ENCODE data around the gene BRD3OS. TPM values are rescaled to one million over a fixed set of nuclear protein-coding genes. Genes with fewer than 3 reads are reported as not detected.

BRD3OS gene
- total and polyA plus RNA-seq, 2 of the 13 experiments (the other 11 are each of a cell fraction or from before 2014, with no cell fraction given), result 4.9 to 5.7 TPM

DNA sequence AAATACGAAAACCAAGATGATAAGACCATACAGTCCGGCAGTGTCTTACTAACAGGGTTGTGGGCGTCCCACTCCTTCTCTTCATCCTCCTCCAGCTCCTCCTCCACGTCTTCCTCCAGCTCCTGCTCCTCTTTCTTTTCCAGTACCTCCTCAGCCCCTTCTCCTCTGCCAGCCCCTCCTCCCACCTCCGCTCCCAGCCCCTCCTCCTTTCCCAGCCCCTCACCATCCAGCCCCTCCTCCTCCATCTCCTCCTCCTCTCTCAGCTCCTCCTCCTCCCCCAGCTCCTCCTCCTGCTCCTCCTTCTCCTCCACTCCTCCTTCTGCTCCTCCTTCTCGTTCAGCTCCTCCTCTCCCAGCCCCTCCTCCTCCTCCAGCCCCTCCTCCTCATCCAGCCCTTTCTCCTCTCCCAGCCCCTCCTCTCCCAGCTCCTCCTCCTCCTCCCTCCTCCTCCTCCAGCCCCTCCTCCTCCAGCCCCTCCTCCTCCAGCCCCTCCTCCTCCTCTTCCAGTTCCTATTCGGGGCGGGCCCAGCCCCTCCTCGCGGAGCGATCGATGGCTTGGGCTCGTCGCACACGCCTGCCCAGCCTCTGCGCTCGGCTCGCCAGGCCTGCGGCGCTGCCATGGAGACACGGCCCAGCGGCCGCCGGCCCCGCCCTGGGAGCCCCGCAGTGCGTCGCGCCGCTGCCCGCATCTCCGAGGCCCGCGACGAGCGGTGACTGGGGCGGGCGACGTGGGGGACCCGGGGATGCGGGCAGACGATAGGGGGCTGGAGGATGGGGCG lies at the start of gene BRD3OS (continued):
- TF ChIP-seq, protein P1, sequence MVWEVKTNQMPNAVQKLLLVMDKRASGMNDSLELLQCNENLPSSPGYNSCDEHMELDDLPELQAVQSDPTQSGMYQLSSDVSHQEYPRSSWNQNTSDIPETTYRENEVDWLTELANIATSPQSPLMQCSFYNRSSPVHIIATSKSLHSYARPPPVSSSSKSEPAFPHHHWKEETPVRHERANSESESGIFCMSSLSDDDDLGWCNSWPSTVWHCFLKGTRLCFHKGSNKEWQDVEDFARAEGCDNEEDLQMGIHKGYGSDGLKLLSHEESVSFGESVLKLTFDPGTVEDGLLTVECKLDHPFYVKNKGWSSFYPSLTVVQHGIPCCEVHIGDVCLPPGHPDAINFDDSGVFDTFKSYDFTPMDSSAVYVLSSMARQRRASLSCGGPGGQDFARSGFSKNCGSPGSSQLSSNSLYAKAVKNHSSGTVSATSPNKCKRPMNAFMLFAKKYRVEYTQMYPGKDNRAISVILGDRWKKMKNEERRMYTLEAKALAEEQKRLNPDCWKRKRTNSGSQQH (CRISPR knock-in tag; IDR thresholded peaks at IDR 0.05; ENCODE audit: low read depth), result no peak
- peak; percentile 70; the same call in 1 of the 2 replicates for TF ChIP-seq GATAD1 (CRISPR knock-in tag; IDR thresholded peaks at IDR 0.05)
- no peak for TF ChIP-seq NR3C1 (CRISPR knock-in tag; IDR thresholded peaks at IDR 0.05)
- no peak for TF ChIP-seq JARID2 (CRISPR knock-in tag; IDR thresholded peaks at IDR 0.05; ENCODE audit: insufficient replicate concordance)
- no peak for TF ChIP-seq TAF15 (IDR thresholded peaks at IDR 0.05; ENCODE audit: low read depth, low read length, poor library complexity, severe bottlenecking)
- TF ChIP-seq CEBPG (CRISPR knock-in tag; IDR thresholded peaks at IDR 0.05), result 0 out of 2 replicates have a peak, but pooled peaks have one; percentile 4
- TF ChIP-seq PITX1 (CRISPR knock-in tag; IDR thresholded peaks at IDR 0.05), result no peak
- TF ChIP-seq ZNF430 (CRISPR knock-in tag; IDR thresholded peaks at IDR 0.05), result no peak
- TF ChIP-seq, protein P2, sequence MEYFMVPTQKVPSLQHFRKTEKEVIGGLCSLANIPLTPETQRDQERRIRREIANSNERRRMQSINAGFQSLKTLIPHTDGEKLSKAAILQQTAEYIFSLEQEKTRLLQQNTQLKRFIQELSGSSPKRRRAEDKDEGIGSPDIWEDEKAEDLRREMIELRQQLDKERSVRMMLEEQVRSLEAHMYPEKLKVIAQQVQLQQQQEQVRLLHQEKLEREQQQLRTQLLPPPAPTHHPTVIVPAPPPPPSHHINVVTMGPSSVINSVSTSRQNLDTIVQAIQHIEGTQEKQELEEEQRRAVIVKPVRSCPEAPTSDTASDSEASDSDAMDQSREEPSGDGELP (IDR thresholded peaks at IDR 0.05; ENCODE audit: borderline replicate concordance, low read depth), result 0 out of 2 replicates have a peak, but pooled peaks have one; percentile 4
- 0 out of 2 replicates have a peak, but pooled peaks have one; percentile 12 for TF ChIP-seq PHF8 (CRISPR knock-in tag; IDR thresholded peaks at IDR 0.05)
- no peak for TF ChIP-seq IKZF1 (IDR thresholded peaks at IDR 0.05)
- peak; percentile 54; the same call in 1 of the 2 replicates for TF ChIP-seq ZSCAN21 (CRISPR knock-in tag; IDR thresholded peaks at IDR 0.05; ENCODE audit: borderline replicate concordance)
- TF ChIP-seq, protein P3, sequence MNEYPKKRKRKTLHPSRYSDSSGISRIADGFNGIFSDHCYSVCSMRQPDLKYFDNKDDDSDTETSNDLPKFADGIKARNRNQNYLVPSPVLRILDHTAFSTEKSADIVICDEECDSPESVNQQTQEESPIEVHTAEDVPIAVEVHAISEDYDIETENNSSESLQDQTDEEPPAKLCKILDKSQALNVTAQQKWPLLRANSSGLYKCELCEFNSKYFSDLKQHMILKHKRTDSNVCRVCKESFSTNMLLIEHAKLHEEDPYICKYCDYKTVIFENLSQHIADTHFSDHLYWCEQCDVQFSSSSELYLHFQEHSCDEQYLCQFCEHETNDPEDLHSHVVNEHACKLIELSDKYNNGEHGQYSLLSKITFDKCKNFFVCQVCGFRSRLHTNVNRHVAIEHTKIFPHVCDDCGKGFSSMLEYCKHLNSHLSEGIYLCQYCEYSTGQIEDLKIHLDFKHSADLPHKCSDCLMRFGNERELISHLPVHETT (CRISPR knock-in tag; conservative IDR thresholded peaks at IDR 0.05), result no peak
- TF ChIP-seq CBFB (CRISPR knock-in tag; IDR thresholded peaks at IDR 0.05), result no peak
- TF ChIP-seq TOE1 (CRISPR knock-in tag; IDR thresholded peaks at IDR 0.05), result no peak
- no peak for TF ChIP-seq FOXM1 (CRISPR knock-in tag; IDR thresholded peaks at IDR 0.05)
- TF ChIP-seq, protein P4, sequence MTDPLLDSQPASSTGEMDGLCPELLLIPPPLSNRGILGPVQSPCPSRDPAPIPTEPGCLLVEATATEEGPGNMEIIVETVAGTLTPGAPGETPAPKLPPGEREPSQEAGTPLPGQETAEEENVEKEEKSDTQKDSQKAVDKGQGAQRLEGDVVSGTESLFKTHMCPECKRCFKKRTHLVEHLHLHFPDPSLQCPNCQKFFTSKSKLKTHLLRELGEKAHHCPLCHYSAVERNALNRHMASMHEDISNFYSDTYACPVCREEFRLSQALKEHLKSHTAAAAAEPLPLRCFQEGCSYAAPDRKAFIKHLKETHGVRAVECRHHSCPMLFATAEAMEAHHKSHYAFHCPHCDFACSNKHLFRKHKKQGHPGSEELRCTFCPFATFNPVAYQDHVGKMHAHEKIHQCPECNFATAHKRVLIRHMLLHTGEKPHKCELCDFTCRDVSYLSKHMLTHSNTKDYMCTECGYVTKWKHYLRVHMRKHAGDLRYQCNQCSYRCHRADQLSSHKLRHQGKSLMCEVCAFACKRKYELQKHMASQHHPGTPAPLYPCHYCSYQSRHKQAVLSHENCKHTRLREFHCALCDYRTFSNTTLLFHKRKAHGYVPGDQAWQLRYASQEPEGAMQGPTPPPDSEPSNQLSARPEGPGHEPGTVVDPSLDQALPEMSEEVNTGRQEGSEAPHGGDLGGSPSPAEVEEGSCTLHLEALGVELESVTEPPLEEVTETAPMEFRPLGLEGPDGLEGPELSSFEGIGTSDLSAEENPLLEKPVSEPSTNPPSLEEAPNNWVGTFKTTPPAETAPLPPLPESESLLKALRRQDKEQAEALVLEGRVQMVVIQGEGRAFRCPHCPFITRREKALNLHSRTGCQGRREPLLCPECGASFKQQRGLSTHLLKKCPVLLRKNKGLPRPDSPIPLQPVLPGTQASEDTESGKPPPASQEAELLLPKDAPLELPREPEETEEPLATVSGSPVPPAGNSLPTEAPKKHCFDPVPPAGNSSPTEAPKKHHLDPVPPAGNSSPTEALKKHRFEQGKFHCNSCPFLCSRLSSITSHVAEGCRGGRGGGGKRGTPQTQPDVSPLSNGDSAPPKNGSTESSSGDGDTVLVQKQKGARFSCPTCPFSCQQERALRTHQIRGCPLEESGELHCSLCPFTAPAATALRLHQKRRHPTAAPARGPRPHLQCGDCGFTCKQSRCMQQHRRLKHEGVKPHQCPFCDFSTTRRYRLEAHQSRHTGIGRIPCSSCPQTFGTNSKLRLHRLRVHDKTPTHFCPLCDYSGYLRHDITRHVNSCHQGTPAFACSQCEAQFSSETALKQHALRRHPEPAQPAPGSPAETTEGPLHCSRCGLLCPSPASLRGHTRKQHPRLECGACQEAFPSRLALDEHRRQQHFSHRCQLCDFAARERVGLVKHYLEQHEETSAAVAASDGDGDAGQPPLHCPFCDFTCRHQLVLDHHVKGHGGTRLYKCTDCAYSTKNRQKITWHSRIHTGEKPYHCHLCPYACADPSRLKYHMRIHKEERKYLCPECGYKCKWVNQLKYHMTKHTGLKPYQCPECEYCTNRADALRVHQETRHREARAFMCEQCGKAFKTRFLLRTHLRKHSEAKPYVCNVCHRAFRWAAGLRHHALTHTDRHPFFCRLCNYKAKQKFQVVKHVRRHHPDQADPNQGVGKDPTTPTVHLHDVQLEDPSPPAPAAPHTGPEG (CRISPR knock-in tag; IDR thresholded peaks at IDR 0.05), result no peak
- TF ChIP-seq, protein P5, sequence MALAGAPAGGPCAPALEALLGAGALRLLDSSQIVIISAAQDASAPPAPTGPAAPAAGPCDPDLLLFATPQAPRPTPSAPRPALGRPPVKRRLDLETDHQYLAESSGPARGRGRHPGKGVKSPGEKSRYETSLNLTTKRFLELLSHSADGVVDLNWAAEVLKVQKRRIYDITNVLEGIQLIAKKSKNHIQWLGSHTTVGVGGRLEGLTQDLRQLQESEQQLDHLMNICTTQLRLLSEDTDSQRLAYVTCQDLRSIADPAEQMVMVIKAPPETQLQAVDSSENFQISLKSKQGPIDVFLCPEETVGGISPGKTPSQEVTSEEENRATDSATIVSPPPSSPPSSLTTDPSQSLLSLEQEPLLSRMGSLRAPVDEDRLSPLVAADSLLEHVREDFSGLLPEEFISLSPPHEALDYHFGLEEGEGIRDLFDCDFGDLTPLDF (CRISPR knock-in tag; IDR thresholded peaks at IDR 0.05), result no peak
- no peak for TF ChIP-seq NFE2 (CRISPR knock-in tag; IDR thresholded peaks at IDR 0.05)
